Astrocyte of the spinal cord (primary cell): ENCODE results near the gene HOXA6.

Experiments
- DNase-seq: peaks from one replicate; pipeline ENCODE4 v3.0.0; 2011; ENCODE audit warnings: low read depth, low spot score
- H3K4me3 ChIP-seq: 2 replicates; pipeline ENCODE4 v1.5.1; 2011; ENCODE audit warnings: low read depth, mild to moderate bottlenecking, low read length, moderate library complexity
- in situ Hi-C: cut with HindIII; loops from 2 replicates; pipeline ENCODE4 v1.10.0; 2017; ENCODE audit warnings: low sequenced_read_pairs
- TF ChIP-seq, protein P1 (sequence below): IDR thresholded peaks from 2 replicates; pipeline ENCODE4 v1.5.1; 2012; ENCODE audit warnings: low read depth, mild to moderate bottlenecking, low read length, inconsistent platforms

Gene HOXA6

DNA sequence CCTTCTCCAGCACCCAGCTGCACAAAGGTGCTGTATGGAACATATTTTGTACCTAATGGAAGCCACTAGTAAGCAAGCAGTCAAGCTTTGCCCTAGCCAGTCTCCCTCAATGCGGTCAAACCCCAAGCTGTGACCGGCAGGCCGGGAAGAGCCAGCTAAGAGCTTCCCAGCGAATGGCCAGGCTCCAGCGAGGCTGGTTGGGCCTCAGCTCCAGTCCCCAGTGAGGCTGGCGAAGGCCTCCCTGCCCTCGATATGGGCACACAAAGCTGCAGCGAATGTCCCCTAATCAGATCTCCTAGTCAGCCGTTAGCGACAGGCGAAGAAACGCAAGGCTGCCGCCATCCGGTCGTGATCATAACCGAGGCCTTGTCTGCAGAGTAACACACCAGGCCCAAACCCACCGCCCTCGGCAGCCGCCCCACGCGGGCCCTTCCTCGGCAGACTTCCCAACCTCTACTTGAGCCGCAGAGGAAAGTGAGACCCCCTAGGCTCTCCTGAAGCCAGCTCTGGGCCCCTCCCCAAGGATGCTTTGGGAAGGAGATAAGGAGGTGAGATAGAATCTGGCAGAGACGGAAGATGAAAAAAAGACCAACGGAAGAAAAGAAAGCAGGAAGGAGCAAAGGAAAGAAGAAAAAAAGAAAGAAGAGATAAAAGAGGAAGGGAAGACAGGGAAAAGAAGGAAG, 20.8 kb upstream of the HOXA6 start:
- TF ChIP-seq, protein P1, sequence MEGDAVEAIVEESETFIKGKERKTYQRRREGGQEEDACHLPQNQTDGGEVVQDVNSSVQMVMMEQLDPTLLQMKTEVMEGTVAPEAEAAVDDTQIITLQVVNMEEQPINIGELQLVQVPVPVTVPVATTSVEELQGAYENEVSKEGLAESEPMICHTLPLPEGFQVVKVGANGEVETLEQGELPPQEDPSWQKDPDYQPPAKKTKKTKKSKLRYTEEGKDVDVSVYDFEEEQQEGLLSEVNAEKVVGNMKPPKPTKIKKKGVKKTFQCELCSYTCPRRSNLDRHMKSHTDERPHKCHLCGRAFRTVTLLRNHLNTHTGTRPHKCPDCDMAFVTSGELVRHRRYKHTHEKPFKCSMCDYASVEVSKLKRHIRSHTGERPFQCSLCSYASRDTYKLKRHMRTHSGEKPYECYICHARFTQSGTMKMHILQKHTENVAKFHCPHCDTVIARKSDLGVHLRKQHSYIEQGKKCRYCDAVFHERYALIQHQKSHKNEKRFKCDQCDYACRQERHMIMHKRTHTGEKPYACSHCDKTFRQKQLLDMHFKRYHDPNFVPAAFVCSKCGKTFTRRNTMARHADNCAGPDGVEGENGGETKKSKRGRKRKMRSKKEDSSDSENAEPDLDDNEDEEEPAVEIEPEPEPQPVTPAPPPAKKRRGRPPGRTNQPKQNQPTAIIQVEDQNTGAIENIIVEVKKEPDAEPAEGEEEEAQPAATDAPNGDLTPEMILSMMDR: no peak
- in situ Hi-C loops: loop anchor here (25.0 kb wide), 1 partner anchor 781 kb away; no protein-coding TSS in a partner anchor
- H3K4me3 ChIP-seq: peak overlapping the region; percentile 22
- no peak for DNase-seq

DNA sequence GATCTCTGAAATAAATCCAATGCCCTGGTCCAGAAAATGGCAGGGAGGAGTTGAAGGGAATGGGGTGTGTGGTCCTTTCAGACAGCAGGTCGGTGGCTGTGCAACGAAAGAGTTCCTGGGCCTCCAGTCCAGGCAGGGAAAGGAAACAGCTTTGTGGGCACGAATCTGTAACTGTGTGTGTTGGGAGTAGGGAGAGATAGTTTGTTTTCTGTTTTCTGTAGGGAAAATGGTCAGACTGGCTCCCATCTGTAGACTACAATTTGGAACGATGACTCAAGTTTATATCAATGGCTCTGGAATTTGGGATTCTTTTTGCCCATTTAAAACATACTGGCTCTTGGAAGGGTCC, 20.3 kb upstream of the HOXA6 start:
- H3K4me3 ChIP-seq: peak overlapping the region; percentile 22
- TF ChIP-seq, protein P1: no peak
- in situ Hi-C loops: loop anchor here (25.0 kb wide), 1 partner anchor 781 kb away; no protein-coding TSS in a partner anchor
- no peak for DNase-seq

DNA sequence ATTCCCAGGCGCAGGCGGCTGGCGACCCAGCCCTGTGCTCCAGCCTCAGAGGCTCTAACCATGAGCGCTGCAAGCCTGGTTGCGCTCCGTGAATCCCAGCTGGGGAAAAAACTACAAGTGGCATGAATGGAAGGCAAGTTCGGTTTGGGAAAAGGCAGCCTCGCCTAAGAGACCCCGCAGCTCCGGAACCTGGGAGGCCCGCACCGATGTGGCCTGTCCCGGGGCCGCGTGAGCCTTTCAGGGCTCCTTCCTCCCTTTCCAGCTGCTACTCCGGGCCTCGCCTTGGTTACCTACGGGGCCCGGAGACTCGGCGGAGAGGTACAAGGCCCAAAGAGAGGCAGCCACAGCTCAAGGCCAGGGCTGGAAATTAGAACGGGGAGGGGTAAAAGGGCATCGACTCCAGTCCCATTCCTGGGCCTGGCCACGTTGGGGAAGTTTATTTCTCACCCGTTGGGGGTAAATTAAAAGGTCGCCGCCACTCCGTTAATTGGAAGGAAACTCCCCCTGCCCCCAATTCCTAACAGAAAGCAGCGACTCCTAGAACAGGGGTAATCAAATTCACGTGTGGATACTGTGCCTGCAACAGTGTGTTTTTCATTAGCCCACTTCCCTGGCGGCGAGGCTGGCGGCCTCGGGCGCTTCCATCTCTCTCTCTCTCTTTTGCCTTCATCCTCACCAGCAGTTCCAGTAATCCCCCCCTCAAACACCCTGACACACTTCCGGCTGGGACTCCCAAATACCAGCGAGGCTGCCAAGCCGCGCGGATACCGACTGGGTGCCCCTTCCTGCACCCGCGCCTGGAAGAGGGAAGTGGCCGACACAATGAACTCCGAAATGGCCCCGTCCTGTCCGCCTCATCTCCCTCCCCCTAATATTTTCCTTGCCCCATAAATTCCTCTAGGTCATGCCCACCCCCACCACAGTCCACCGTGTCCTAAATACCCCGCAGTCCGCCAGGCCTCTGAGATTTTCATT, 19.2 kb upstream of the HOXA6 start:
- TF ChIP-seq, protein P1: no peak
- H3K4me3 ChIP-seq: no peak overlapping the region
- no peak for DNase-seq
- in situ Hi-C loops: loop anchor here (25.0 kb wide), 1 partner anchor 780 kb away; no protein-coding TSS in a partner anchor

DNA sequence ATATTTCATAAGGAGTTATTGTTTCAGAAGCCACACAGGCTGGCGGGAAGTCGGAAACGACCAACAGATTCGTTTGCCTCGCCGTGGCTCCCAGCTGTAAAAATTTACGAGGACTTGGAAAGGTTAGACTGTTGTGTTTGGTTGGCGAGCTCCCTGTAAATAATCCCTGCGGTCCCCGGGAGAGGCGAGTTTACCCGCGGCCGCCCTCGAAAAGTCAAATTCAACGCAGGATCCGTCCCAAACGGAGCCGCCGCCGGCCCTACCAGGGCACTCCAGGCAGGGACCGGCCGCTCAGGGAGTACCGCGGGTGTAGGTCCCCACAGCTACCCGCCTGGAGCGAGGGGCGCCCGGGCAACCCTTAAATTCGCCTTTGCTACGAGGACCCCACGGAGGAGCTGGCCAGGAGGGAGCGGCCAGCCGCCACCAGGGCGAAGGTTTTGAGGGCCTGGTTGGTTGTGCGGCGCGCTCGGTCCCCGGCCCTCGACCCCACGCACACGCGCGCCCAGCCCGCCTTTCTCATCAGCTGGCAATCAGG, 18.5 kb upstream of the HOXA6 start:
- in situ Hi-C loops: loop anchor here (25.0 kb wide), 1 partner anchor 779 kb away; no protein-coding TSS in a partner anchor
- H3K4me3 ChIP-seq: peak overlapping the region; percentile 47
- TF ChIP-seq, protein P1: no peak
- DNase-seq: no peak

DNA sequence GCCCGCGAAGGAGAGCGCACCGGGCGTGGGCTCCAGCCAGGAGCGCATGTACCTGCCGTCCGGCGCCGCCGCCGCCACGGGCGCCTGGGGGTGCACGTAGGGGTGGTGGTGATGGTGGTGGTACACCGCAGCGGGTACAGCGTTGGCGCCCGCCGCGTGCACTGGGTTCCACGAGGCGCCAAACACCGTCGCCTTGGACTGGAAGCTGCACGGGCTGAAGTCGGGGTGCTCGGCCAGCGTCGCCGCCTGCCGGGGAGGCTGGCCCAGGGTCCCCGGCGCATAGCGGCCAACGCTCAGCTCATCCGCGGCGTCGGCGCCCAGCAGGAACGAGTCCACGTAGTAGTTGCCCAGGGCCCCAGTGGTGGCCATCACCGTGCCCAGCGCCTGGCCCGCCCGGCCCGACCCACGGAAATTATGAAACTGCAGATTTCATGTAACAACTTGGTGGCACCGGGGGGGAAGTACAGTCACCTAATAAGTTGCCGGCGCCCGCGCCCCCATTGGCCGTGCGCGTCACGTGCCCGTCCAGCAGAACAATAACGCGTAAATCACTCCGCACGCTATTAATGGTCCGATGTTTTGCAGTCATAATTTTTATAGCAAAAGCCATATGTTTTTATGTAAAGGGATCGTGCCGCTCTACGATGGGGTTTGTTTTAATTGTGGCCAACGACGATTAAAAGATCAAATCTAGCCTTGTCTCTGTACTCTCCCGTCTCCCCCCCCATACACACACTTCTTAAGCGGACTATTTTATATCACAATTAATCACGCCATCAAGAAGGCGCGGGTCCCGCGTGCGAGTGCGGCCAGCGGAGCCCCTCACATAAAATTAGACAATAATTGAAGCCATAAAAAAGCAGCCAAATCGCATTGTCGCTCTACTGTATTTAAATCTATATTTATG, 17.8 kb upstream of the HOXA6 start, which contains the start of gene HOXA9:
Gene HOXA9, minus strand, starts transcription at position 449 of the 907 bp plus-strand sequence. Its CDS starts 80 bp downstream, at position 369.
- TF ChIP-seq, protein P1: peak; percentile 1
- DNase-seq: peak; percentile 83
- peak within 1 kb of the TSS; percentile 47 for H3K4me3 ChIP-seq
- in situ Hi-C loops: loop anchor here (25.0 kb wide), 1 partner anchor 778 kb away; no protein-coding TSS in a partner anchor
